Measurements from ENCODE around the gene HHLA2.
"Not testable (repeated sequence)": the region's sequence is repeated elsewhere in the genome, so short reads cannot be mapped to it uniquely, and the experiment has no call there.

HHLA2 gene, protein sequence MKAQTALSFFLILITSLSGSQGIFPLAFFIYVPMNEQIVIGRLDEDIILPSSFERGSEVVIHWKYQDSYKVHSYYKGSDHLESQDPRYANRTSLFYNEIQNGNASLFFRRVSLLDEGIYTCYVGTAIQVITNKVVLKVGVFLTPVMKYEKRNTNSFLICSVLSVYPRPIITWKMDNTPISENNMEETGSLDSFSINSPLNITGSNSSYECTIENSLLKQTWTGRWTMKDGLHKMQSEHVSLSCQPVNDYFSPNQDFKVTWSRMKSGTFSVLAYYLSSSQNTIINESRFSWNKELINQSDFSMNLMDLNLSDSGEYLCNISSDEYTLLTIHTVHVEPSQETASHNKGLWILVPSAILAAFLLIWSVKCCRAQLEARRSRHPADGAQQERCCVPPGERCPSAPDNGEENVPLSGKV

DNA sequence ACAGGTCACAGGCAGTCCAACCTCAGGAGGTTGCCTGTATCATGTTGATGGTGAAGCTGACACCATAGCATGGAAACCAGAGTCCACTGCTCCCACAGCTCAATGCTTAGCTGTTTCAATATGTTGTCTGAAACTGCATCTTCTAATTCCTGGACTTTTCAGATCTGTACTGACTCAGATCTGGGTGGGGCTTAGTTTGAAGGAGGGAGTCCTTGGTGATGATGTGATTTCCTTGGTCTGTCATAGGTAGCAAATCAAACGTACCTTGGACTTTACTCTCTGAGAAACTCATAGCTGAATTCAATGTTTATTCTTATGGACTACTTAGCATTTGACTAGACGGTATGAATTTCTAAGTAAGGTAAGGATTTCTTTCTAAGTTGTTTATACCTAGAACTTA lies at the start of gene HHLA2:
HHLA2 (plus strand) TSS at position 310 of the 400 bp plus-strand sequence. CDS start 55,266 bp downstream, outside the sequence.
- DNase-seq (ENCODE audit: low read depth), result peak; percentile 23

DNA sequence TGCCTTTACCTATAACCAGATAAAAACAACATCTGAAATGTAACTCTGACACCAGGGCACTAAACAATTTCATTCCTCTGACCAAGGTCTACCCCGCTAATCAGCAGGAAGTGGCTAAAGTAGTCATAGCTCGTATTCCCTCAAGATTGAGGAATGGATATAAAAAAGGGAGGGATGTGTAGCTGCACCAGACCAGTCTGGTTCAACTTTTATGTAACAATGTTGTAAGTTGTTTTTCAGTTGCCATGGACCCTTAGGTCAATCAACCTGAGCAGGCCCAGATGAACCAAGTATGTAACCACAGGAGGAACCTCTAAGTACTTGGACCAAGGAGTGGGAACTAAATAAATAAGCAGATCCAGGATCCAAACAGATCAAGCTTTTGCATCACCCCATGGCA lies 45.7 kb upstream of the HHLA2 start:
- DNase-seq (ENCODE audit: low read depth), result no peak

DNA sequence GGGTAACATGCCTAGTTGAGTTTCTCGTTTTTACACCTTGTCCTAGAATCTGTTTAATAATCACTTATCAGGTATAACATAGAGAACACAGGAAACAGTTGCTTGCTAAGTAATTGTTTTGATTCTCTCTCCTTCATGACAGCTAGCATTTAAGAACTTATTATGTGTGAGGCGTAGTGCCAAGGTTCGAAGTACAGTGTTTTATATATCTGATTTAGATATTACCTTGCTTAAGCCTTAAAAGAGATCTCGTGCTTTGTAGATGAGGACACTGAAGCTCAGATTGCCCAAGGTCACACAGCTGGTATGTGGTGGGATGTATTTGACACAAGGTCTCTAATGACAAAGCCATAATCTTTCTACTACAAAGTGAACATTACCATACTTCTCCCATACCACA lies 45.1 kb upstream of the HHLA2 start:
- no peak for DNase-seq (ENCODE audit: low read depth)

DNA sequence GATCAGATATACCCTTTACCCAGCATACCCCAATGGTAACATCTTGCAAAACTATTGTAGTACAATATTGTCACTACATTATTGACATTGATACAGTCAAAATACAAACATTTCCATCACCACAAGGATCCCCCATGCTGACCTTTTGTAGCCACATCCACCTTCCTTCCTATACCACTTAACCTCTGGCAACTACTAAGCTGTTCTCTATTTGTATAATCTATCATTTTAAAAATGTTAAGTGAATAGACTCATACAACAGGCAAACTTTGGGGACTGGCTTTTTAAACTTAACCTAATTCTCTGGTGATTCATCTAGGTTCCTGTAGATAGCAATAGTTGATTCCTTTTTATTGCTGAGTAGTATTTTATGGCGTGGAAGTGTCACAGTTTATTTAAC lies 44.5 kb upstream of the HHLA2 start:
- DNase-seq (ENCODE audit: low read depth), result no peak

DNA sequence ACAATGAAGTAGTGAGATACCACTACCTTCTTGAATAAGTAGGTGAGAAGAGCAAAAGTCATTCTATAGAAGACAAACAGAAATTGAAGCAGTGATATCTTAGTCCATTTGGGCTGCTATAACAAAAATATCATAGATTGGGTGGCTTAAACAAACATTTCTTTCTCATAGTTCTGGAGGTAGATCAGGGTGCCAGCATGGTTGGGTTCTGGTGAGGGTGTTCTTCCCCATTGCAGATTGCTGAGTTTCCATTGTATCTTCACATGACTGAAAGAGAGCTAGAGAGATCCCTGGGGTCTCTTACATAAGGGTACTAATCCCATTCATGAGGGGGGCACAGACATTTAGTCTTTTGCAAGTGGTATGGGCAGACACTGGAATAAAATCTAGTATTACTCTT lies 41.2 kb upstream of the HHLA2 start:
- DNase-seq (ENCODE audit: low read depth), result no peak

DNA sequence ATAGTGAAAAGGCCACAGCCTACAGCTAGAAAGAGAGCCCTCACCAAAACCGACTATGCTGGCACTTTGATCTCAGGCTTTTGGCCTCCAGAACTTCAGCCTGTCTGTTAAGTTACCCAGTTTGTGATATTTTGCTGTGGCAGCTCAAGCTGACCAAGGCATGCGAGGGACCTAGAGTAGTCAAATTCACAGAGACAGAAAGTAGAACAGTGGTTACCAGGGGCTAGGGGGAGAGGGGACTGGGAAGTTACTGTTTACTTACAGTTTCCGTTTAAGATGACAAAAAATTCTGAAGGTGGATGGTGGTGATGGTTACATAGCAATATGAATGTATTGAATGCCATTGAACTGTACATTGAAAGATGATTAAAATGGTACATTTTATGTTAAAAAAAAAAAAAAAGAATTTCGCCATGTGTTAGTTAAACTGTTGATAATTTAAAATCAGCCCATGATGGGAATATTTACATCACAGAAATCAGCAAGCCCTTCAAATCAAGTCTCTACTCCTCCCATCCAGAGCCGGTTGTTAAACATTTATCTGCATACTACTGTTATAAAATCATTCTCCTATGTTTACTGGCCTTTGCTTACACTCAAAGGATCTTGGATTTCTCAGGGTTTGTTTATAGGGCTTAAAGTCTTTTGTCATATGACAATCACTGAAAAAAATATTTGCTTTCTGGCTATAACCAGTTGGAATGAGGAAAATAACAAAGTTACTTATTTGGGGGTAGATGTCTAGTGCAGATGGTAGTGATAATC lies 31.6 kb upstream of the HHLA2 start:
- DNase-seq (ENCODE audit: low read depth), result not testable (repeated sequence)

DNA sequence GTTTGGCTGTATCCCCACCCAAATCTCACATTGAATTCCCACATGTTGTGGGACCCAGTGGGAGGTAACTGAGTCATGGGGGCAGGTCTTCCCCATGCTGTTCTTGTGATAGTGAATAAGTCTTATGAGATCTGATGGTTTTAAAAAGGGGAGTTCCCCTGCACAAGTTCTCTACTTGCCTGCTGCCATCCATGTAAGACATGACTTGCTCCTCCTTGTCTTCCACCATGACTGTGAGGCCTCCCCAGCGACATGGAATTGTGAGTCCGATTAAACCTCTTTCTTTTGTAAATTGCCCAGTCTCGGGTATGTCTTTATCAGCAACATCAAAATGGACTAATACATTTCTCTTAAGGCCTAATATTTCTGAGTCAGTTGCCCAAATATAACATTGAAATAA lies 28.1 kb upstream of the HHLA2 start:
- DNase-seq (ENCODE audit: low read depth), result not testable (repeated sequence)

DNA sequence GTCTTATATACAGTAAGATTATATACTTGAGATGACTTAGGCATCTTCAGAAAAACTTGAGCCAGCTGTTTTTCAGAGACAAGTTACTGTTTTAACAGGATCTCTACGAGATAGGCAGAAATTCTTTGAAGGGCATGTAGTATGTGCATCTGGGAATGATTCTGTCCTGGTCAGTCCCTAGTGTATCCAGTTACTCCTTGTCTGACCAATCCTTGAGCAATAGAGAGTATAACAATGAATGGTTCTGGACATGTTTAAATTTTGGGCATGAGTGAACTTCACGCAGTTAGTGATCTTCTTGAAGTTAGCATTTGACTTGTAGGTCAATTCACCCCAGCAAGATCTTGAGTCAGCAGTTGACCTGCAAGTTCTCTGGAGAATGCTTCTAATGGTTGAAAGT lies 24.7 kb upstream of the HHLA2 start:
- DNase-seq (ENCODE audit: low read depth), result no peak

DNA sequence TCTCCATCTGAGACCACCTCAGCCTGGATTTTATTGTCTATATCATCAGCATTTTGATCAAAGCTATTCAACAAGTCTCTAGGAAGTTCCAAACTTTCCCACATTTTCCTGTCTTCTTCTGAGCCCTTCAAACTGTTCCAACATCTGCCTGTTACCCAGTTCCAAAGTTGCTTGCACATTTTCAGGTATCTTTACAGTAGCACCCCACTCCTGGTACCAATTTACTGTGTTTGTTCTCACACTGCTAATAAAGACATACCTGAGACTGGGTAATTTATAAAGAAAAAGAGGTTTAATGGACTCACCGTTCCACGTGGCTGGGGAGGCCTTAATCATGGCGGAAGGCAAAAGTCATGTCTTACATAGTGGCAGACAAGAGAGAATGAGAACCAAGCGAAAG lies 17.3 kb upstream of the HHLA2 start:
- DNase-seq (ENCODE audit: low read depth), result not testable (repeated sequence)

DNA sequence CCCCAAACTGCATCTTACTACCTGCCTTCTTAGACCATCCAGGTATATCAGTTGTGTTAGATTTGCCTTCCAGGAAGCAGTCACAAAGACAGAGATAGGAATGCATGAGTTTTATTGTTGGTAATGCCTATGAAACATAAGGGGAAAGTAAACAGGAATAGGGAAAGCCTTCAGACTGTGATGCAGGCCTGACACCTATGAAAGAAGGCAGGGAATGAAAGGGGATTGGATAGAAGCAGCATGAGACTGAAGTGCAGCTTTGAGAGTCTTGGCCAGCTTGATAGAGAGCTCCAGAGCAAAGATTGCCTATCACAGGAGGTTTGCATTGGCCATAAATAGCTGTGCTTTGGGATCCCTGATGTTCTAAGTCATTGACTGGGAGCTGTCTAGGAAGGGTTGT lies 15.9 kb upstream of the HHLA2 start:
- no peak for DNase-seq (ENCODE audit: low read depth)

DNA sequence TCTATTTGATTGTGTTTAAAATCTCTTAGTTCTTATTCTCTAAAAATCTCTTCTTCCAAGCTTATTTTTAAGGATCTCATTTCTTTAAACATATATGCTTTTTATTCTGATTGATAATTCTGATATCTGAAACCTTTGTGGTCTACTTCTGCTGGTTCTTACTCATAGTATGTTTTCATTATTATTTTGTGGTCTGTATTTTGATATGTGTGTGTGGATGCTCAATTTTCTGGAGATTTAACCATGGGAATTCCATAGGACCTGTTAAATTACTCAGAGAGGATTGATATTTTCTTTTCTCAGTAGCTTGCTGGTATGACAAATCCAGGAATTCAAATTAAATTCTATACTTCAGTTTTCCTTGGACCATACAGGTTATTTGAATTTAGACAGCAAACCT lies 14.7 kb upstream of the HHLA2 start:
- no peak for DNase-seq (ENCODE audit: low read depth)

DNA sequence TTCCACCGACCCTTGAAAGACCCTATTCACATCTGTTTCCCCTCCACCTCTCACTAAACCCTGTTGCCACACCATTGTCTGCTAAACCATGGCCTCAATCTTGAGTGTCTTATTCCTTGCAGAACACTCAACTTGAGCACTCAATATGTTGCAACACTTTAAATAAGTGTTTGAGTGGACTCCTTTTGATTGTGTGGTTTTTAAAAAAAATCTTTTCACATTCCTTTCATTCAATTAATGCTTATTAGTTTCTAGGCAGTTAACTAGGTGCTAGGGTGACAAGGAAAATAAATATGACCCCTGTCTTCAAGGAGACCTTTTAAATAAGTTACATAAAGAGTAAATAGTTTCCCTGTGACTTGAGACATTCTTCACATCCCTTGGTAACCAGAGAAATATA lies 13.3 kb upstream of the HHLA2 start:
- no peak for DNase-seq (ENCODE audit: low read depth)

DNA sequence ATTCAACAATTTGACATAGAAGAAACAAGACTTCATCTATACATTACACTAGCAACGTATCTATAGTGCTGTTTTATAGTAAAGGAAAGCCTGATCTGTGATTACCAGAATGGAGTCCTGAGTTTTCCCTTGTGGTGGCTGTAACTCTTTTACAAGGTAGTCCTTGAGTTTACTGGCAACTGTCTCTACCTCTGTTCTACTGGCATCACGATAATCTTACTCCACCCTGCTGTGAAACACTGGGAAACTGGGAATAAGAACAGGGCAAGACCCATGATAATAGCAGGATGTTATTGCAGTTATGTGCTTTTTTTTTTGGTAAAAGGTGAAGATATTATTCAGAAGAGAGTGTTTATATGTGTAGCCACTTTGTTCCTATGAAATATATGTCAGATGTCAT lies 12.4 kb upstream of the HHLA2 start:
- DNase-seq (ENCODE audit: low read depth), result no peak

DNA sequence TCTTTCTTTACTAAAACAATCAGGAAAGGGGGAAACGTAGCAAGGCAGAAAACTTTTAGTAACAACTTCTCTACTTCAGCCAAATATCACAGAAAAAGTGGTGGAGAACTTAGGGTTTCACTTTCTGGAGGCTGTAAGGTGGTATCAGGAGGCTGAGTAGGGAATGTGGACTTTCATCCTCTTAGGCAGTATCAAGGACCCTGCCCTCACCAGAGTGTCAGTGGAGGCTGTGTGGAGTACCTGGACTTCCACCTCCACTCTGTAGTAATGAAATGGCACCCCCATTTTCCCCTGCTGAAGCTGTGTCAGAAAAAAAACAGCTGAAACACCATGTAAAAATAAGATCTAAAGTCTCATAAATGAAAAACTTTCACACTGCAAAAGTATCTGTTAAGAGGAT lies 11.2 kb upstream of the HHLA2 start:
- no peak for DNase-seq (ENCODE audit: low read depth)

DNA sequence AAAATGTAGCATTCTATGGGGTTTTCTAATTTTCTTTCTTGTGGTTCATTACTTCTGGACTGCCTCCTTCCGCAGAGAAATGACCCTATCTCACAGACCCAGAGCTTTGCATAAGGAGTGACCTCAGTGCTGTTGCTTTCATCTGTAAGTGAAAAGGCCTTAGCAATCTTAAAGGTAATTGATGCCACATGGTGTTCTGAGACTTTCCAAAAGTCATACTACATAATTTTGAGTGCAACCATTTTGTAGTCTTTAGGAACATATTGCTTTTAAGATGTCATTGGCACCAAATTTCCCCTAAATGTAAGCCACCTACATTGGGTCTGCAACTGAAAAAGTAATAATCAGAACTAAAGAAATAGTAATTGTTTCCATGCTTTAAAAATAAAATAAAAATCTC lies 9.2 kb upstream of the HHLA2 start:
- no peak for DNase-seq (ENCODE audit: low read depth)

DNA sequence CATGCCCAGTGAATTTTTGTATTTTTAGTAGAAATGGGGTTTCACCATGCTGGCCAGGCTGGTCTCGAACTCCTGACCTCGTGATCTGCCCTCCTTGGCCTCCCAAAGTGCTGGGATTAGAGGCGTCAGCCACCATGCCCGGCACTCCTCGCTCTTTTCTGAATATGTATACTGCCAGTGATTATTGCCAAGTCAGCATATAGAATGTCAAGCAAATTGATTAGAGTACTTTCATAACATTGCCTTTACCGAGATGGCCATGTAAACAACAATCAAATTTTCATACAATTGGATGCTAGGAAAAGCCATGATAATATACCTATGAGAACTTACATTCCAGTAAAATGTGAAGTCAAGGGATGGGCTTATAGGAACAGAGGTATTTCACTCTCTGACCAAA lies 8.2 kb upstream of the HHLA2 start:
- not testable (repeated sequence) for DNase-seq (ENCODE audit: low read depth)

DNA sequence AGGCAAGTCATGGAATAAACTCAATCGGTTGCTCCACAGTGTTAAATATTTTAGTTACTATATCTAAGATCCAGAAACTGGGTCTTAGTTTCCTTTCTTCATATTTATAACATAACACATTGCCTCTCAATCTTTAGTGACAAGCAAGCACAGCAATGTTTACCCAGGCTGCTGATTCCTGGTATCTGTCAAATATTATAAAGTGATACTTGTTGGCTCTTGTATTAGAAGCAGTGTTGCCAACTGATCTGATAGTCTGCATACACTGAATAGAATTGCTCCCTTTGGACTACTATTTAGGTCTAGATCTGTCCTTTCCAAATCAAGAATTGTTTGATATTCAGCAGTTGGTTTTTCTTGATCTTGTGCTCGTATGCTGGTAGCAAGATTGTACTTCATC lies 7.2 kb upstream of the HHLA2 start:
- no peak for DNase-seq (ENCODE audit: low read depth)

DNA sequence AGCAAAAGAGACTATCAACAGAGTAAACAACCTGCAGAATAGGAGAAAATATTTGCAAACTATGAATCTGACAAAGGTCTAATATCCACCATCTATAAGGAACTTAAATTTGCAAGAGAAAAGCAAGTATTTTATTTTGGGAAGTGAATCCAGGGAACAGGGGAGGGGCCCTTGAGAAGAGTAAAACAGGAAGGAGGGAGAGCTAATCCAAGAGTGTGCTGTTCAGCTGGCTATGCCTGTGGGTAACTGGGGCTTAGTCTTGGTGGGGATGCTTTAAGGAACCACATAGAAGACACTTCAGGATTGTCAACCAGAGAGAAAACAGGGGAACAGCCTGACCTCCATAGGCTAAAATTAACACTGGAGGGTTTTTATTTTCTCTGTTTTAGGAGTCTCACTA lies 3.9 kb upstream of the HHLA2 start:
- no peak for DNase-seq (ENCODE audit: low read depth)

DNA sequence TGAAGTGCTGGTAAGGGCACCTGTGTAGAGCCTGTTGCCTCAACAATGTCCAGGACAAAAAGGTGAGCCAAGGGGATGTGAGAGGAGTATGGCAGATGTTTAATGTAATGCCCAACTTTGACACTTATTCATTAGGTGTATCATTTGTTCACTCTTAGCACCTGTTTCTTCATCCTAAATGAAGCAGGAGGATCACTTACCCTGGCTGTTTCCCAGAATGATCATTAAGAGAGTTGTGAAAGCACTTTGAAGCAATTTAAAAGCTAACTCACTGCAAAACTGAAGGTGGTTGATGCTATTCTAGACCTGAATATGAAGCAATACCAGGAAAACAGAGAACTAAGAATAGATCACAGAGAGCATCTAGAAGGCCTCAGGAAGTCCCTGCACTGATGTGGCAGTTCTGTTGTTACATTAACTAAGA lies 3.4 kb upstream of the HHLA2 start:
- no peak for DNase-seq (ENCODE audit: low read depth)

DNA sequence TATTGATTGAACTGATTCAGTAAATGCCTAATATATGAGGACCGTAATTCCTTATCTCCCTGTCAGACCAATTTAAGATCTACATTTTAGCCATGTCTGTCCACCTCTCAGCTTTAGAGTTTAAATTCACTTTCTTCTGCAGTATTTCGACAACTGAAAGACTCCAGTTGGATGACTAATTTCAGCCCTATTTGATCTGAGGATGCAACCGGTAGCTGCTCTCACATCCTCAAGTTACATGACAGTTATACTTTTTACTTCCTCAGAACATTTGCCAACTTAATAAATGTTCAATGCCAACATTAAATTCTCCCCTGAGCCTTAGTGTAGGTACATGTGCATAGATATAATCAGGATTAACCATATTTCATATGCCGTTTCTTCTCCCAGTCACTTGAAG lies 2.5 kb upstream of the HHLA2 start:
- DNase-seq (ENCODE audit: low read depth), result no peak

DNA sequence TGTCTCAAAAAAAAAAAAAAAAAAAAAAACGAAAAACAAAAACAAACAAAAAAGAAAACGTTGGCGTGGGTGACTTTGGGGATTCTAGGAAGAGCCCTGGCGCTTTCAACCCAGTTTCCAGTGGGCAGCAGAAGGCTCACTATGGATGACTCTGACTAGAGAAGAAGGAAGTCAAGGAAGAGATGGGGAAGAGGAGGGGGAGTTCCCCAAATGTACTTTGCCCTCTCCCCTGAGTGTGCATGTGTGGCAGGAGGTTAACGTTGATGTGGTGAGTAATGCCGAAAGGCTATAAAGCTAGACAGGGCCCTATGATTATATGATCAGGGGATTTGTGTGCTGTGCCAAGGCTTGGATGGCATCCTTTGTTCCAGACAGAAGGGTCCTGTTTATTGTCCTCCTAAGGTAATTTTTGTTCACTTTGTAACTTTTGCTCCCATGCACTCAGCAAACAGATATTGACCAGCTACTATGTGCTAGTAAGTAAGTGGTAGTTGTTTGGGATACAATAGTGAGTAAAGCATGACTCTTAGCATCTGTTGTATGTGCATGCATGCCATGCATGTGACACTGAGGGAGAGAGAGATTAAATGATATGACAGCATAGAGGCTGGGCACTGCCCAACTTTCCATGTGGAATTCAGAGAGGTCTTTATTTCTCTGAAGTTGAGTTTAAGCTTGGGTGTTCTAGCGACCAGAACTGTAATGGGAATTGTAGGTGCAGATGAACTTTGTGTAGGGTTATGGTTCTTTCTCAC lies 750 bp upstream of the HHLA2 start:
- no peak for DNase-seq (ENCODE audit: low read depth)

DNA sequence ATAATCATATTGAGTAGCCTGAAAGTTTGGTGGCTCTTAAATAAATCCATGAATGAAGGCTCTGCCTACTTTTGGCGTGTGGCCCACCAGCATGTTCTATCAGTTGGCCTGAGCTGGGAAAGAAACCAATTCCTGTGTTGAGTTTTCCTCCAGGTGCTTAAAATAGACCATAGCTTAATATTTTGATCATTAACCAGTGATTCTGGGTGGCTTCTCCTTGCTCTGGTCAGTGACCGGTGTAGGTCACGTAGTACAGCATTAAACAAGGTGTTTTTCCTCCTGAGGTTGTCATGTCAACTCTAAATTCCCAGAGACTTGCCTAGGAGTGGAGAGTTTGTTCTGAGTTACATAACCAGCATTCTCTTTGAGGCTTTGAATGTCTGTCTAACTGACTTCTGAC lies 1.3 kb downstream of the HHLA2 start:
- DNase-seq (ENCODE audit: low read depth), result no peak

DNA sequence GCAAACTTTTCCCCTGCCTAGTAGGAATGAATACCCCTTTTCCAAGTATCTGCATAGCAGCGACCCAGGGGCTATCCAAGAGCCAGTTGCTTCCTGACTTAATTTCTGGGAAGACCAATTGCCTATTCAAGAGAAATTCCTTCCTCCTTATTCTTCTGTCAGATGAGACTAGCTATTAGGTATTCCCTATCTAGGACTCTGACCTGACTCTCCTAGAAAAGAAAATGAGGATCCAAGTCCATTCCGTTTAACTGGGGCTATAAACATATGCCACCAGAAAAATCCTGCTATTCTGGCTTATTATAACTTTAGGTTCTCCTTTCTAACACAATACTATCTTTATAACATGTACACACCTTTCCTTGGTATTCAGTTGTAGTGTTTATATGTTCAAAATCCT lies 1.7 kb downstream of the HHLA2 start:
- no peak for DNase-seq (ENCODE audit: low read depth)
